ENCODE measurements around the gene TUBB3. TPM values are rescaled to one million over a fixed set of nuclear protein-coding genes. Genes with fewer than 3 reads are reported as not detected.

Gene TUBB3
- total and polyA plus RNA-seq, 9 of the 15 experiments (the other 6 are each of a cell fraction or from before 2014, with no cell fraction given) = 0.18 to 12.5 (median 5.0) TPM

GRCh38 chr16:89983536-89983935 is 60.4 kb downstream of the TUBB3 start:
- Histone ChIP-seq H3K27me3 (ENCODE audit: control insufficient read depth in 2 of 2, insufficient read depth in 2 of 2, low read length in 2 of 2) (no peaks in the 10 kb centered on the region), H4K20me1 (replicated peaks; ENCODE audit: control insufficient read depth, insufficient read depth, low read length) (no peaks in the 10 kb centered on the region), H3K9me1 (ENCODE audit: control insufficient read depth, insufficient read depth, low read length) (no peaks in the 10 kb centered on the region), H3K4me2 (ENCODE audit: insufficient read depth, low read length) (no peak overlapping the region), H3K36me3 (ENCODE audit: control insufficient read depth, insufficient read depth, low read length) (peaks cover 85% of the 10 kb centered on the region), H3K9ac (ENCODE audit: insufficient read depth in 1 of 2, low read depth in 2 of 2, low read length in 2 of 2) (no peak overlapping the region), H2AFZ (ENCODE audit: low read depth, low read length) (no peak overlapping the region), H3K9me3 (replicated peaks; ENCODE audit: control insufficient read depth, insufficient read depth, low read depth, low read length) (no peaks in the 10 kb centered on the region), H3K4me1 (replicated peaks in 1 of 2; ENCODE audit: control insufficient read depth in 2 of 2, insufficient read depth in 2 of 2, low read length in 2 of 2) (no peaks in the 10 kb centered on the region; a peak in 1 of 5 replicates), H3K4me3 (no peak overlapping the region), H3K79me2 (ENCODE audit: control insufficient read depth, insufficient read depth, low read length) (no peaks in the 10 kb centered on the region; the same call in 2 of the 3 replicates), H3K27ac (ENCODE audit: extremely low read depth, low read depth, low read length) (no peak overlapping the region)
- no peak for TF ChIP-seq POLR2B (IDR thresholded peaks at IDR 0.05; ENCODE audit: low read depth, partially characterized antibody)
- TF ChIP-seq TFE3 (CRISPR knock-in tag; IDR thresholded peaks at IDR 0.05) = peak; percentile 54
- intact Hi-C loops (cut with micrococcal nuclease) (no loop called here), in situ Hi-C loops (cut with MboI) (no loop called here)
- no peak for ATAC-seq
- no peak for DNase-seq (ENCODE audit: extremely low read depth in 1 of 4, low spot score in 3 of 4)
- no peak for FAIRE-seq
- BruUV-seq (replicated peaks) = no TSS peak
- ChIA-PET CTCF (ENCODE audit: low intra/inter-chr PET ratio) (no interaction called here), POLR2A (no interaction called here)
- 86% methylated on average over 15 of the region's 15 CpGs for WGBS (ENCODE audit: insufficient coverage, low coverage, missing lambda C conversion rate)

- Histone ChIP-seq H3K9me1 (ENCODE audit: control insufficient read depth, insufficient read depth, low read length) (no peaks in the 10 kb centered on the region), H3K4me3 (no peak overlapping the region), H3K4me2 (ENCODE audit: insufficient read depth, low read length) (no peak overlapping the region), H3K9me3 (replicated peaks; ENCODE audit: control insufficient read depth, insufficient read depth, low read depth, low read length) (no peaks in the 10 kb centered on the region), H4K20me1 (replicated peaks; ENCODE audit: control insufficient read depth, insufficient read depth, low read length) (no peaks in the 10 kb centered on the region), H3K4me1 (replicated peaks in 1 of 2; ENCODE audit: control insufficient read depth in 2 of 2, insufficient read depth in 2 of 2, low read length in 2 of 2) (no peaks in the 10 kb centered on the region; a peak in 1 of 5 replicates), H3K27me3 (ENCODE audit: control insufficient read depth in 2 of 2, insufficient read depth in 2 of 2, low read length in 2 of 2) (no peaks in the 10 kb centered on the region), H3K27ac (ENCODE audit: extremely low read depth, low read depth, low read length) (no peak overlapping the region), H3K36me3 (ENCODE audit: control insufficient read depth, insufficient read depth, low read length) (peaks cover 86% of the 10 kb centered on the region), H2AFZ (ENCODE audit: low read depth, low read length) (no peak overlapping the region), H3K79me2 (ENCODE audit: control insufficient read depth, insufficient read depth, low read length) (no peaks in the 10 kb centered on the region), H3K9ac (ENCODE audit: insufficient read depth in 1 of 2, low read depth in 2 of 2, low read length in 2 of 2) (peak overlapping the region in 1 of 2 experiments; percentile 1; a peak in 1 of 4 replicates)
- FAIRE-seq = no peak
- no peak for ATAC-seq
- BruUV-seq (replicated peaks) = no TSS peak
- 95% methylated on average over 7 of the region's 7 CpGs for WGBS (ENCODE audit: insufficient coverage, low coverage, missing lambda C conversion rate)
- ChIA-PET CTCF (ENCODE audit: low intra/inter-chr PET ratio) (no interaction called here), POLR2A (no interaction called here)
- no peak for TF ChIP-seq MAFG (tag; conservative IDR thresholded peaks at IDR 0.05)
- TF ChIP-seq ZNF507 (tag; conservative IDR thresholded peaks at IDR 0.05) = no peak
- in situ Hi-C loops (cut with MboI) (no loop called here), intact Hi-C loops (cut with micrococcal nuclease) (no loop called here)
- no peak for DNase-seq (ENCODE audit: extremely low read depth in 1 of 4, low spot score in 3 of 4)
Observed at GRCh38 chr16:89984216-89984615, 61.1 kb downstream of the TUBB3 start.

Measured in K562 (cell line).